Hepatocyte (in vitro differentiated cells): ENCODE results near the gene MYL2. TPM values are rescaled to one million over a fixed set of nuclear protein-coding genes. Genes with fewer than 3 reads are reported as not detected.

Source experiments
- DNase-seq: peaks from one replicate; pipeline ENCODE4 v3.0.0-alpha.2; 2016; ENCODE audit warnings: low spot score
- H2AFZ ChIP-seq: fragments of 200-600 bp; sonication (generic); 2 replicates; pipeline ENCODE4 v1.6.0; 2016; ENCODE audit warnings: antibody characterized with exemption, mild to moderate bottlenecking
- H3K27ac ChIP-seq: fragments of 200-600 bp; sonication (generic); 2 replicates; pipeline ENCODE4 v1.5.1; 2016; ENCODE audit warnings: mild to moderate bottlenecking
- H3K27me3 ChIP-seq: fragments of 200-600 bp; sonication (generic); 2 replicates; pipeline ENCODE4 v1.6.1; 2016
- H3K36me3 ChIP-seq: fragments of 200-600 bp; sonication (generic); replicated peaks from 2 replicates; pipeline ENCODE4 v1.5.1; 2016; ENCODE audit warnings: low read depth; ENCODE audit not compliant: insufficient read depth
- H3K4me1 ChIP-seq: fragments of 200-600 bp; sonication (generic); 2 replicates; pipeline ENCODE4 v1.5.1; 2016; ENCODE audit warnings: mild to moderate bottlenecking, moderate library complexity; ENCODE audit not compliant: insufficient read depth
- H3K4me2 ChIP-seq: fragments of 200-600 bp; sonication (generic); 2 replicates; pipeline ENCODE4 v1.6.0; 2016
- H3K4me3 ChIP-seq: fragments of 200-600 bp; sonication (generic); 2 replicates; pipeline ENCODE4 v1.5.1; 2016; ENCODE audit warnings: mild to moderate bottlenecking
- H3K79me2 ChIP-seq: fragments of 200-600 bp; sonication (generic); 2 replicates; pipeline ENCODE4 v1.6.0; 2017; ENCODE audit warnings: mild to moderate bottlenecking
- H3K9me2 ChIP-seq: fragments of 200-600 bp; sonication (generic); replicated peaks from 2 replicates; pipeline ENCODE4 v1.6.0; 2017; ENCODE audit warnings: mild to moderate bottlenecking; ENCODE audit not compliant: insufficient read depth
- H3K9me3 ChIP-seq: fragments of 200-600 bp; sonication (generic); 2 replicates; pipeline ENCODE4 v1.5.1; 2016; ENCODE audit warnings: low read depth, mild to moderate bottlenecking
- H4K20me1 ChIP-seq: fragments of 200-600 bp; sonication (generic); 2 replicates; pipeline ENCODE4 v1.6.0; 2016; ENCODE audit warnings: mild to moderate bottlenecking; ENCODE audit not compliant: insufficient read depth, poor library complexity, severe bottlenecking
- CTCF ChIP-seq: fragments of 200-600 bp; sonication (generic); IDR thresholded peaks from 2 replicates; pipeline ENCODE4 v1.5.1; 2016; ENCODE audit warnings: antibody characterized with exemption, mild to moderate bottlenecking; ENCODE audit not compliant: poor library complexity
- EZH2 ChIP-seq: fragments of 200-600 bp; sonication (generic); IDR thresholded peaks from 2 replicates; pipeline ENCODE4 v1.6.1; 2016; ENCODE audit warnings: antibody characterized with exemption, mild to moderate bottlenecking, borderline replicate concordance
- EZH2phosphoT487 ChIP-seq: fragments of 200-600 bp; sonication (generic); IDR thresholded peaks from one replicate; pipeline ENCODE4 v1.6.1; 2018; ENCODE audit warnings: antibody characterized with exemption, mild to moderate bottlenecking, low read depth, moderate library complexity; ENCODE audit not compliant: unreplicated experiment, severe bottlenecking
- WGBS: methylation state at CpG from one replicate; pipeline ENCODE4 v1.1.6; 2016; ENCODE audit warnings: low lambda C conversion rate; ENCODE audit errors: missing lambda C conversion rate; 5-methylcytosine and 5-hydroxymethylcytosine counted together
- polyA plus RNA-seq: library from polyadenylated mRNA; unstranded; fragments of >200 nt; fragmentation: Nextera tagmentation; extraction: Ambion mirVana; gene quantifications from 2 replicates; pipeline ENCODE4 v1.2.1, GENCODE V29; 2016
- total RNA-seq: library from RNA; depleted of rRNA; stranded (reverse); fragments of >200 nt; gene quantifications from 2 replicates; pipeline ENCODE4 v1.2.3, GENCODE V29; 2014

Gene MYL2
- total and polyA plus RNA-seq, 2 experiments from 2014 or later = not detected

- WGBS = 84% methylated on average over 14 of the region's 14 CpGs
These were observed 7.0 kb downstream of the MYL2 start for GRCh38 chr12:110913119-110914056.

DNA sequence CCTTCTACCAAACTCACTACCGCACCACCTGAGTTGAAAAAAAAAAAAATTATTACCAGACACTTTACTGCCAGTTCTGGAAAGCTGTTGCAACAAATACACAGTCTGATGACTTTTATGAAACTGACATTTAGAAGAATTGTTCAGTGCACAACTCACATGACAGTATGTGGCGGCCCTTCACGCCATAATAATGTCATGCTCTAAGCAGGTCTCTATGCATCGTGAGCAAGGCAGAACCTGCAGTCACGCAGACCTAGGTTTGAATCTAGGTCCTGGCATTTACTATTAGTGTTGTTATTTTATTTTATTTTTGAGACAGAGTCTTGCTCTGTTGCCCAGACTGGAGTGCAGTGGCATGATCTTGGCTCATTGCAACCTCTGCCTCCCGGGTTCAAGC is 8.1 kb downstream of the MYL2 start:
- Histone ChIP-seq H3K36me3 (no peaks in the 10 kb centered on the region), H4K20me1 (no peaks in the 10 kb centered on the region), H3K27ac (no peak overlapping the region), H3K79me2 (no peaks in the 10 kb centered on the region), H3K9me2 (no peaks in the 10 kb centered on the region), H3K4me1 (no peaks in the 10 kb centered on the region), H3K9me3 (no peaks in the 10 kb centered on the region), H2AFZ (no peak overlapping the region), H3K4me3 (no peak overlapping the region), H3K4me2 (no peak overlapping the region), H3K27me3 (no peaks in the 10 kb centered on the region)
- DNase-seq = no peak
- 93% methylated on average over 6 of the region's 6 CpGs for WGBS
- TF ChIP-seq EZH2 (no peak), CTCF (no peak), EZH2phosphoT487 (no peak)

More at GRCh38 chr12:110913119-110914056, 7.0 kb downstream of the MYL2 start:
- Histone ChIP-seq H3K27ac (no peak overlapping the region), H3K4me2 (no peak overlapping the region), H3K79me2 (no peaks in the 10 kb centered on the region), H4K20me1 (no peaks in the 10 kb centered on the region), H3K27me3 (no peaks in the 10 kb centered on the region), H3K9me3 (no peaks in the 10 kb centered on the region), H2AFZ (no peak overlapping the region), H3K9me2 (no peaks in the 10 kb centered on the region), H3K4me3 (no peak overlapping the region), H3K4me1 (no peaks in the 10 kb centered on the region), H3K36me3 (no peaks in the 10 kb centered on the region)
- no peak for TF ChIP-seq EZH2phosphoT487
- no peak for TF ChIP-seq EZH2
- no peak for TF ChIP-seq CTCF
- no peak for DNase-seq

GRCh38 chr12:110908377-110909152 is 11.8 kb downstream of the MYL2 start:
- Histone ChIP-seq H3K9me3 (no peaks in the 10 kb centered on the region), H3K36me3 (no peaks in the 10 kb centered on the region), H2AFZ (no peak overlapping the region), H3K4me3 (no peak overlapping the region), H3K79me2 (no peaks in the 10 kb centered on the region), H3K27ac (no peak overlapping the region), H3K9me2 (no peaks in the 10 kb centered on the region), H4K20me1 (no peaks in the 10 kb centered on the region), H3K4me1 (no peaks in the 10 kb centered on the region), H3K4me2 (no peak overlapping the region), H3K27me3 (no peaks in the 10 kb centered on the region)
- WGBS = 82% methylated on average over 13 of the region's 14 CpGs
- no peak for DNase-seq
- TF ChIP-seq CTCF = no peak
- no peak for TF ChIP-seq EZH2
- TF ChIP-seq EZH2phosphoT487 = no peak
